ENCODE measurements around the gene TPSD1. TPM values are rescaled to one million over a fixed set of nuclear protein-coding genes. Genes with fewer than 3 reads are reported as not detected.
"Not testable (repeated sequence)": the region's sequence is repeated elsewhere in the genome, so short reads cannot be mapped to it uniquely, and the experiment has no call there.

TPSD1 gene
- total RNA-seq, 1 donor = 0.54 TPM

- DNase-seq (ENCODE audit: low read depth in 2 of 3, low spot score in 2 of 3) = no peak
Measured at GRCh38 chr16:1279081-1279944, 23.4 kb downstream of the TPSD1 start.

DNA sequence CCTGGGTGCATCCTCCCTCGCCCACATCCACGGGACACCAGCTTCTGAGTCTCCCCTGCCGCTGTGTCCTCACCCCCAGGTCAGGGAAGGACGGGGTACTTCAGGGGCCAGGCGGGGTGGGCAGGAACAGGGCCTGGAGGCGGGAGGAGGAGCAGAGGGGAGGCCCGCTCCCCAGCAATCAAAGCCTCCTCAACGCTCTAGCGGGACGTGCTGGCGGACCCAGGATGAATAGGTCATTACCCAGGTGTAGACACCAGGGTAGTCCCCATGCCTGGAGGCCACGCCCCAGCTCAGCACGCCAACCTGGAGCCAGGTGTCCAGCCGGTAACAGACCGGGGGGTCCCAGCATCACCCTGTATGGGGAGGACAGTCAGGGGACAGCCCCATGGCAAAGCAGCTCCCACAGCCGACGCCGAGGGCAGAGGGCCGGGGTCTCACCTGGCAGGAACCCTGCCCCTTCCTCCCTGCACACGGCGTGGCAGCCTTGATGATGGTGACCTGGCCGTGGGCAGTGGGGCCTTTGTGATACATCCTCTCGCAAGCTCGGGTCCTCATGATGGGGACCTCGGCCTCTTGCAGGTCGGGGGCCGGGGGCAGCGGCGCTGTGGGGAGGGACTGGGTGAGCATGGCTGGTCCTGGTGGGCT lies 24.2 kb downstream of the TPSD1 start:
- no peak for DNase-seq (ENCODE audit: low read depth in 2 of 3, low spot score in 2 of 3)

DNA sequence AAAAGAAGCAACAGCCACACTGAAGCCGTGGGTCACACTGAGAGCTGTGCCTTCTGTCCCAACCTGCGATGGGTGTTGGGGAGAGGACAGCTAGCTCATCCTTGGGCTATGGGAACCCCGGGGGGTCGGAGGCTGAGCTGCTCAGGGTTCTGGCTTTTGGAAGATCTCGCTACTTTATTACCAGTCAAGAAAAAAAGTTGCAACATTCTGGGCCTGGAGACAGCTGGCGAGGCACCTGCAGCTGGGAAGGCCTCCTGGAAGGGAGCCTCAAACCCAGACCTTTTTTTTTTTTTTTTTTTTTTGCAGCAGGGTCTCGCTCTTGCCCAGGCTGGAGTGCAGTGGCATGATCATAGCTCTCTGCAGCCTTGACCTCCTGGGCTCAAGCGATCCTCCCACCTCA lies 24.9 kb downstream of the TPSD1 start:
- DNase-seq (ENCODE audit: low read depth in 2 of 3, low spot score in 2 of 3) = no peak

DNA sequence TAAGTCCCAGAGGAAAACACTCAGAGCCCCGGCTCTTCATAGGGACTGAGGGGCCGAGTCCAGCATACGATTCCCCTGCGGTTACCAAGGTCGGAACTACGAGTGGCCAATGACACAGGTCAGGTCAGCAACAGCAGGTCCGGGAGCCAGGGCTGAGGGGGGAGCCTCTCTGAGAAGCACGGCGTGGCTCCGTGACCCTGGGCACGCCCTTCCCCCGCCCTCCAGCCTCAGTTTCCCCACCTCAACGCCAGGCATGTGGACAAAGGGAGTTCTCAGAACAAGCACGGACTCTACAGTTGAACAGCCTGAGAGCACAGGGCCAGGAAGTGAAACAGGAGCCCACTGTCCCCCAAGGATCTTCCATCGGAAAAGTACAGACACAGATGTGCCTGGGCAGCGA lies 25.6 kb downstream of the TPSD1 start:
- DNase-seq (ENCODE audit: low read depth in 2 of 3, low spot score in 2 of 3) = no peak

DNA sequence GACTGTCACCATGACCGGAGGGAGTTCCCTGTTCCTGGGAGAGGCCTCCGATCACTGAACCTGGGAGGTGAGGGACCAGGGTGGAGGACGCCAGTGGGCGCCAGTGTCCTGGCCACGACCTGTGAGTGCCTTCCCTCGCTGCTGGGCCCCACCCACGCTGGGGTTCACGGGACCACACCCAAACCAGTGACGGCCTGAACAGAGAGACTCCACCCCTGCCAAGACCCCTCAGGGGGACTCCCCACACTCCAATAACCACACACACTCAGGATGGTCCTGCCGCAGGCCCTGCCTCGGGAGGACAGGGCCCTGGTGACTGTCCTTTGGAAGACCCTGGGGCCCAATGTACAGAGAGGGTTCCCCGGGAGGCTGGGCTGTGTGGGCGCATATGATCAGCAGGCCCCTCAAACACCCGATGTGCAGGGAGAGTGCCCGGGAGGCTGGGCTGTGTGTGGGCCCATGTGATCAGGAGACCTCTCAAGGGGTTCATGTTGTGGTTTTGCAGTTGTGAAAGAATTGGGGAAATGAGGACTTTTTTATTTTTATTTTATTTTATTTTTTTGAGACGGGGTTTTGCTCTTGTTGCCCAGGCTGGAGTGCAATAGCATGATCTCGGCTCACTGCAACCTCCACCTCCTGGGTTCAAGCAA lies 26.6 kb downstream of the TPSD1 start:
- DNase-seq (ENCODE audit: low read depth in 2 of 3, low spot score in 2 of 3) = no peak

DNA sequence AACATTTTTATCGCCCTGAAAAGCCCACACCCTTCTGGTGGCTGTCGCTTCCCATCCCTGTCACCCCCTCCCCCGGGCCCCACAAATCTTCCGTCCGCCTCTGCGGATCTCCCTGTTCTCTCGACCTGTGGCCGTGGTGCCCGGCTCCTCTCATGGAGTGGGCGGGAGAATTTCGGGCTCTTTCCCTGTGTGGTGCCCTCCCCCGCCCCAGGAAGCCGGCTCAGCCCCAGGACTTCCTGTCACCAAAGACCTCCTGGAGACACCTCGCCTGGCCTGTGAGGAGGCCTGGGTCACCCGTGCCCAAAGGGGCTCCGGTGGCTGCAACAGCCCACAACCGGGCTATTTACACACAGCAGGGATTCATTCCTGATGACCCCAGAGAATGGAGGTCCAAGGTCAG lies 27.4 kb downstream of the TPSD1 start:
- DNase-seq (ENCODE audit: low read depth in 2 of 3, low spot score in 2 of 3) = no peak

GRCh38 chr16:1283996-1284616 lies 28.2 kb downstream of the TPSD1 start:
- DNase-seq (ENCODE audit: low read depth in 2 of 3, low spot score in 2 of 3) = no peak

DNA sequence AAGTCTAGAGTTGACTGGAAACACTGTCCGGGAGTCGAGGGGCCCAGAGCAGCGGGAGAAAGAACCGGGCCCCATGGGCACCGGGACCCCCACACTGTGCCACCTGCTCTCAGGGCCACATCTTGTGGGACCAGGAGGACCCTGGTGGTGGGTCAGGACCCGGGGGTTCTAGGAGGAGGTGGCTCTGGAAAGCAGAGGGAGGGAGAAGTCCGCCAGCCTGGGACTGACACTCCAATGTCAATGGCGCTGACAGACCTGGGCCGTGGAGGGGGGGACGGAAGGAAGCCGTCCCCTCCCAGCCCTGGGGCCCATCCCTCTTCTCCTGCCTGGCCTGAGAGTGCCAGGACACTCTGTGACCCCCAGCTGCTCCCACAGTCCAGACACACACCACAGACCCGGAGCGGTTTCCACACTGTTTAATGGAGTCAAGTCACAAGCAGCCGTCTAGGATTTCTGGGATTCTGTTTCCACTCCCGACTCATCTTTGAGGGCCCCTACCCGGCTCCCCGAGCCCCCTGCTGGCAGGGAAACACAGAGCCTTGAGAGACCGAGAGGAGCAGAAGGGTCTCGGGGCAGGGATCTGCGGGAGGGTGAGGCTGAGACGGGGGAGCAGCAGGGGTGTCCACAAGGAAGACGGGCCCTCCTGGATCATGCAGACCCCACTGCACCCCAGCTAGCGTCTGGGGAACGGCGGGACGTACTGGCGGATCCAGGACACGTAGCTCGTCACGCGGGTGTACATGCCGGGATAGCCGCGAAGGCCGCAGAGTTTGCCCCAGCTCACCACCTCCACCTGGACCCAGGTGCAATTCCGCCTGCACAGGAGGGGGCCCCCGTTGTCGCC lies 30.0 kb downstream of the TPSD1 start:
- no peak for DNase-seq (ENCODE audit: low read depth in 2 of 3, low spot score in 2 of 3)

GRCh38 chr16:1286513-1287094 lies 30.7 kb downstream of the TPSD1 start:
- DNase-seq (ENCODE audit: low read depth in 2 of 3, low spot score in 2 of 3) = no peak

- DNase-seq (ENCODE audit: low read depth in 2 of 3, low spot score in 2 of 3) = no peak
Measured at GRCh38 chr16:1287982-1288670, 32.3 kb downstream of the TPSD1 start.

DNA sequence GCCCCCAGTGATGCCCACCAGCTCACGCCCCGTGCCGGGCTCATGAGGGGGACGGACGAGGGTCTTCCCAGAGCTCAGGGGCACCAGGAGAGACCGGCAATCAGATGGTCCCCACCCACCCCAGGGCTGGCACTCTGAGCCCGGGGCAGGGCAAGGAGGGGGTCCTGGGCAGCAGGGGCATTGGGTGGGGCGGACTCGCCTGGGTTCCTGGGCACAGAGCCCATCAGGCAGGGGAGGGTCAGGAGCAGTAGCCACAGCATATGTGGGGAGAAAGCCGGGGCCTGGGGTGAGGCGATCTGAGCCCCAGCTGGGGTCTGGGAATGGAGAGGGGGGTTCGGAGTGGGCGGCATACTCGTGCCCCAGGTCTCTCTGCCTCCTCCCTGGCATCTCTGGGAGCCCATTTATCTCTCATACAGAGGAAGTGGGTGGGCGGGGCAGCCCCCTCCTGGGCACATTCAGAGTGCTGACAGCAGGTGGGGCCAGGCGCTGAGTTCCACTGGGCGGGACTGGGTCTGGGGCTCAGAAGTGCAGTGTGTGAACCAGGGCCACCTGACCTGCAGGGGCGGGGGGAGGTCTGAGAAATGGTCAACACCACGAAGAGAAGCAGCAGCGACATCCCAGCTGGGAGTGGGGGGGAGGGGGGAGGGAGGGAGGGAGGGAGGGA lies 33.1 kb downstream of the TPSD1 start:
- no peak for DNase-seq (ENCODE audit: low read depth in 2 of 3, low spot score in 2 of 3)

GRCh38 chr16:1289477-1289866 lies 33.6 kb downstream of the TPSD1 start:
- DNase-seq (ENCODE audit: low read depth in 2 of 3, low spot score in 2 of 3) = no peak

GRCh38 chr16:1290063-1290501 lies 34.2 kb downstream of the TPSD1 start:
- no peak for DNase-seq (ENCODE audit: low read depth in 2 of 3, low spot score in 2 of 3)

DNA sequence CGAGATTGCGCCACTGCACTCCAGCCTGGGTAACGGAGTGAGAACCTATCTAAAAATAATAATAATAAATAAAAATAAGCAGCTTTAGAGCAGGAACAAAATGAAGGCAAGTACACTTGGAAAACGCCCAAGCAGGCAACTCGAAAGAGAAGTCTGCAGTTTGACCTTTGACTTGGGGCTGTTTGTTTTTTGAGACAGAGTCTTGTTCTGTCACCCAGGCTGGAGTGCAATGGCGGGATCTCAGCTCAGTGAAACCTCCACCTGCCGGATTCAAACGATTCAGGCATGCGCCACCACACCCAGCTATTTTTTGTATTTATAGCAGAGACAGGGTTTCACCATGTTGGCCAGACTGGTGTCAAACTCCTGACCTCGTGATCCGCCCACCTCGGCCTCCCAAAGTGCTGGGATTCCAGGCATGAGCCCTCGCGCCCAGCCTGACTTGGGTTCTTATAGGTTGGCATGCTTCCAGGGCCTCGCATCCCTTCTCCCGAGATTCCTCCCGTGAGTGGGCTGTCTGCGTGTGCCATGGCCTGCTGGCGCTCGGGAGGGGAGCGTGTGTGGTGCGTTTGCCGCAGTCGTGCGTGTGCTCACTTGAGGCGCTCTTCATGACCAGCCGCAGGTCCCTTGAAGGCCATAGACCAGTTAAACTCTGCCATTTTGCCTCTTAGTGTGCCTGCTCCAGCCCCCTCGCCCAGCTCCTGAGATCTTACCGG lies 35.1 kb downstream of the TPSD1 start:
- DNase-seq (ENCODE audit: low read depth in 2 of 3, low spot score in 2 of 3) = no peak

DNA sequence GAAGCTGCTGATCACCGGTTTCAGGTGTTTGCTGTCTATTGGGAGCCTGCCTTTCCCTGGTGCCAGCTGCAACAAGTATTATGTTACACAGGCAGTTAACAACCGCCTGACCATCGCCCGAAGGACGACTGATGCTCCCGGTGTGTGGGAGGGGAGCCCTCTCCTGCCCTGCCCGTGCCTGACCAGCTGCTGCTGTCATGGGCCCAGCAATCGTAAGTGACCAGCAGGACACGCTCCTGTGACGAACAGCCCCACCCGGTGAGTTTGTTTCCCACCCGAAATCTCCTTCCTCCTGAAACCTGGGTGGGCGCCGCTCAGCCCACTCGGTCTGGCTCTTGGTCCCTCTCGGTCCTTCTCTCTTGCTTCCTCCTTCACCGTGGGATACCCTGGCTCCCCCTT lies 35.7 kb downstream of the TPSD1 start:
- no peak for DNase-seq (ENCODE audit: low read depth in 2 of 3, low spot score in 2 of 3)

- DNase-seq (ENCODE audit: low read depth in 2 of 3, low spot score in 2 of 3) = not testable (repeated sequence)
Measured at GRCh38 chr16:1292208-1292607, 36.3 kb downstream of the TPSD1 start.

GRCh38 chr16:1292808-1293207 lies 36.9 kb downstream of the TPSD1 start:
- not testable (repeated sequence) for DNase-seq (ENCODE audit: low read depth in 2 of 3, low spot score in 2 of 3)
